GM23248 (cell line): ENCODE results near the gene MBTPS1. TPM values are rescaled to one million over a fixed set of nuclear protein-coding genes. Genes with fewer than 3 reads are reported as not detected.

ENCODE experiments used
- DNase-seq: peaks from one replicate; pipeline ENCODE4 v3.0.0-alpha.2; 2015
- H2AFZ ChIP-seq: fragments of 200-600 bp; sonication (generic); 2 replicates; pipeline ENCODE4 v1.6.1; 2016; ENCODE audit warnings: antibody characterized with exemption
- H3F3A ChIP-seq: fragments of 200-600 bp; sonication (generic); 2 replicates; pipeline ENCODE4 v1.6.1; 2016; ENCODE audit warnings: mild to moderate bottlenecking, antibody characterized with exemption, mixed run types; ENCODE audit not compliant: insufficient read depth
- H3K27ac ChIP-seq: fragments of 200-600 bp; sonication (generic); 2 replicates; pipeline ENCODE4 v1.5.1; 2016; ENCODE audit warnings: mild to moderate bottlenecking
- H3K27me3 ChIP-seq: fragments of 200-600 bp; sonication (generic); replicated peaks from 2 replicates; pipeline ENCODE4 v1.6.1; 2016; ENCODE audit warnings: mild to moderate bottlenecking; ENCODE audit not compliant: insufficient read depth
- H3K36me3 ChIP-seq: fragments of 200-600 bp; sonication (generic); 2 replicates; pipeline ENCODE4 v1.6.1; 2016; ENCODE audit warnings: low read depth, mild to moderate bottlenecking
- H3K4me1 ChIP-seq: fragments of 200-600 bp; sonication (generic); 2 replicates; pipeline ENCODE4 v1.6.1; 2016; ENCODE audit warnings: mild to moderate bottlenecking; ENCODE audit not compliant: insufficient read depth
- H3K4me2 ChIP-seq: fragments of 200-600 bp; sonication (generic); one replicate; pipeline ENCODE4 v1.6.1; 2016; ENCODE audit warnings: mild to moderate bottlenecking; ENCODE audit not compliant: unreplicated experiment
- H3K4me3 ChIP-seq: fragments of 200-600 bp; sonication (generic); 2 replicates; pipeline ENCODE4 v1.5.1; 2016; ENCODE audit warnings: mild to moderate bottlenecking
- H3K79me2 ChIP-seq: fragments of 200-600 bp; sonication (generic); 2 replicates; pipeline ENCODE4 v1.6.1; 2016; ENCODE audit warnings: mild to moderate bottlenecking; ENCODE audit not compliant: insufficient read depth
- H3K9ac ChIP-seq: fragments of 200-600 bp; sonication (generic); 2 replicates; pipeline ENCODE4 v1.6.1; 2016; ENCODE audit warnings: mild to moderate bottlenecking
- H3K9me2 ChIP-seq: fragments of 200-600 bp; sonication (generic); 2 replicates; pipeline ENCODE4 v1.6.1; 2016; ENCODE audit warnings: mixed run types, mild to moderate bottlenecking, moderate library complexity; ENCODE audit not compliant: insufficient read depth
- H3K9me3 ChIP-seq: fragments of 200-600 bp; sonication (generic); one replicate; pipeline ENCODE4 v1.6.1; 2017; ENCODE audit warnings: low read depth
- H4K20me1 ChIP-seq: fragments of 200-600 bp; sonication (generic); 2 replicates; pipeline ENCODE4 v1.6.0; 2016; ENCODE audit not compliant: insufficient read depth
- EZH2 ChIP-seq: fragments of 200-600 bp; sonication (generic); IDR thresholded peaks from 2 replicates; pipeline ENCODE4 v1.6.1; 2018; ENCODE audit warnings: antibody characterized with exemption, mild to moderate bottlenecking; ENCODE audit not compliant: insufficient read depth, poor library complexity, severe bottlenecking
- EZH2phosphoT487 ChIP-seq: fragments of 200-600 bp; sonication (generic); IDR thresholded peaks from 2 replicates; pipeline ENCODE4 v1.6.1; 2018; ENCODE audit warnings: antibody characterized with exemption, moderate library complexity, mild to moderate bottlenecking, low read depth; ENCODE audit not compliant: insufficient read depth
- WGBS, 2 experiments: methylation state at CpG; one replicate each; pipeline ENCODE4 v1.1.6; 2015 to 2017; ENCODE audit warnings: low lambda C conversion rate in 2 of 2, low coverage in 1 of 2; ENCODE audit errors: missing lambda C conversion rate in 2 of 2; 5-methylcytosine and 5-hydroxymethylcytosine counted together
- in situ Hi-C: fragments of 300-500 bp; cut with MboI; formaldehyde crosslinking; loops from 2 replicates; pipeline ENCODE4 v1.15.0; 2020
- polyA plus RNA-seq: library from polyadenylated mRNA; unstranded; fragments of >200 nt; fragmentation: Nextera tagmentation; extraction: Ambion mirVana; gene quantifications from 2 replicates; pipeline ENCODE4 v1.2.1, GENCODE V29; 2016
- total RNA-seq: library from RNA; depleted of rRNA; stranded (reverse); fragments of >200 nt; shearing (Covaris generic); gene quantifications from 2 replicates; pipeline ENCODE4 v1.2.3, GENCODE V29; 2014

The MBTPS1 gene
- total and polyA plus RNA-seq, 2 experiments from 2014 or later, result 84.0 to 95.7 TPM

DNA sequence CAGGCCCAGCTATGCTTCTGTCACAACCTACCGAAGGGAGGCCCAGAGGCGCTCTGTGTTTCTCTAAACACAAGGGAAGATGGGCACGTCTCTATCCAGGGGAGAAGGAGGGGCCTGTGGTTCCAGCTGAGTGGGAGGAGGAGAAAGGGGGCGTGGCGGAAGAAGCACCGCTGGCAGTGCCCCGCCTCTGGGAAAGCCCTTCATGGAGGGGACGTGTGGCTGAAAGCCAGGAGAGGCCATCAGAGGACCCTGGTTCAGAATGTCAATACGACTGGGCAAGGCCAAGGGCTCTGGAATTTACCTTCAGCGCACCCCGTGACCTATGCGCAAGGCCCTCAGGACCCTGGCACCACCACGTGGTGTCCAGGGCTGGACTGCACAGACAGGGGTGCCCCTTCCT is 61.8 kb downstream of the MBTPS1 start:
- TF ChIP-seq EZH2phosphoT487, result no peak
- no peak for TF ChIP-seq EZH2
- in situ Hi-C loops, result no loop called here
- Histone ChIP-seq H3F3A (no peaks in the 10 kb centered on the region), H3K27me3 (no peaks in the 10 kb centered on the region), H3K4me2 (no peak overlapping the region), H3K79me2 (no peaks in the 10 kb centered on the region), H3K27ac (no peak overlapping the region), H3K9me3 (no peaks in the 10 kb centered on the region), H3K4me1 (no peaks in the 10 kb centered on the region), H2AFZ (no peak overlapping the region), H3K9ac (no peak overlapping the region), H4K20me1 (no peaks in the 10 kb centered on the region), H3K36me3 (peaks cover 22% of the 10 kb centered on the region; the same call in 1 of the 2 replicates), H3K9me2 (no peaks in the 10 kb centered on the region), H3K4me3 (no peak overlapping the region)
- 86 to 90% methylated on average over 13 of the region's 13 CpGs for WGBS, 2 experiments
- no peak for DNase-seq

- no peak for DNase-seq
- in situ Hi-C loops, result no loop called here
- H3K9me2 ChIP-seq, result no peaks in the 10 kb centered on the region
- no peaks in the 10 kb centered on the region for H3K4me1 ChIP-seq
- H2AFZ ChIP-seq, result no peak overlapping the region
- no peak for TF ChIP-seq EZH2
- no peak for TF ChIP-seq EZH2phosphoT487
- H3K36me3 ChIP-seq, result peaks cover 22% of the 10 kb centered on the region; the same call in 1 of the 2 replicates
- H3F3A ChIP-seq, result no peaks in the 10 kb centered on the region
- no peak overlapping the region for H3K27ac ChIP-seq
- no peaks in the 10 kb centered on the region for H3K9me3 ChIP-seq
- no peak overlapping the region for H3K4me2 ChIP-seq
- 95 to 97% methylated on average over 16 of the region's 16 CpGs for WGBS, 2 experiments
- no peak overlapping the region for H3K4me3 ChIP-seq
- H3K79me2 ChIP-seq, result no peaks in the 10 kb centered on the region
- no peaks in the 10 kb centered on the region for H4K20me1 ChIP-seq
- H3K9ac ChIP-seq, result no peak overlapping the region
- H3K27me3 ChIP-seq, result no peaks in the 10 kb centered on the region
These were observed 62.5 kb downstream of the MBTPS1 start for GRCh38 chr16:84054271-84054670.

DNA sequence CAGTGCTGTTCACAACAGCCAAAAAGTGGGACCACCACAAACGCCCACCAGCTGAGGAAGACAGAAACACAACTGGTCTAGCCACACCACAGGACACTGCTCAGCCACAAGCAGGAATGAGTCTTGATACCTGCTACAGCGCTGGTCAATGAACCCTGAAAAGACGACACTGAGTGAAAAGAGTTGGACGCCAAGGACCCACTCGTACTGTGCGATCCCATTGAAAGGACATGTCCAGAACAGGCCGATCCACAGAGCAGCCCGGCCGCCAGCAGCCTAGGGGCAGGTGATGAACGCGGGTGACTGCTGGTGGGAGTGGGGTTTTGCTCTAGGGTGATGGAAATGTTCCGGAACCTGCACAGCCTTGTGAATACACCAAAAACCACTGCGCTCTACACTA is 63.5 kb downstream of the MBTPS1 start:
- H3K4me1 ChIP-seq, result no peaks in the 10 kb centered on the region
- H3K27me3 ChIP-seq, result no peaks in the 10 kb centered on the region
- no peak for TF ChIP-seq EZH2
- no peak for DNase-seq
- no peak overlapping the region for H2AFZ ChIP-seq
- WGBS, 2 experiments, result 89 to 90% methylated on average over 13 of the region's 13 CpGs
- H3K9ac ChIP-seq, result no peak overlapping the region
- no peaks in the 10 kb centered on the region for H4K20me1 ChIP-seq
- H3K36me3 ChIP-seq, result peaks cover 22% of the 10 kb centered on the region; the same call in 1 of the 2 replicates
- no peaks in the 10 kb centered on the region for H3K9me3 ChIP-seq
- in situ Hi-C loops, result no loop called here
- H3K4me3 ChIP-seq, result no peak overlapping the region
- H3K79me2 ChIP-seq, result no peaks in the 10 kb centered on the region
- no peak overlapping the region for H3K27ac ChIP-seq
- no peaks in the 10 kb centered on the region for H3K9me2 ChIP-seq
- H3K4me2 ChIP-seq, result no peak overlapping the region
- H3F3A ChIP-seq, result no peaks in the 10 kb centered on the region

DNA sequence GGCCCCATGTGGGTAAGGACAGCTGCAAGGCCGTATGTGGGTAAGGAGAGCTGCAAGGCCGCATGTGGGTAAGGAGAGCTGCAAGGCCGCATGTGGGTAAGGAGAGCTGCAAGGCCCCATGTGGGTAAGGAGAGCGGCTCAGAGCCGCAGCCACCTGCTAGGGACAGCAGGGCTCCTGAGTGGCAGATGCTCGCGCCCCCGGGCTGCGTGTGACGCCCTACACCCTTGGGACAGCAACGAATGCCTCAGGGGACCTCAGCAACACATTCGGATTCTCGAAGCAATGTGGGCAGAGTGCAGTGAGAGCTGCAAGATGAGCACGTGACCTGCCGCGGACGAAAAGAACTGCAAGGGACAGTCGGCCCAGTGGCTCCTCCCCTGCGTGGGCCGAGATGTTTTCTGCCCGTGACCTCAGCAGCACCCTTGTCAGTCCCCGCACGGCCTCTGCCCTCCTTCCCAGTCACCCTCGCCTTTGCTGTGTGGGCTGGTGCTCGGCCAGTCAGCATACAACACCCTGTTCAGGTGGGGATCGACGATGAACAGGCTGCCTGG is 64.6 kb downstream of the MBTPS1 start:
- Histone ChIP-seq H3K9me2 (no peaks in the 10 kb centered on the region), H3K4me3 (no peak overlapping the region), H3K36me3 (peaks cover 14% of the 10 kb centered on the region; the same call in 1 of the 2 replicates), H3K9me3 (no peaks in the 10 kb centered on the region), H3K79me2 (no peaks in the 10 kb centered on the region), H3F3A (no peaks in the 10 kb centered on the region), H2AFZ (no peak overlapping the region), H3K4me2 (no peak overlapping the region), H3K9ac (no peak overlapping the region), H3K4me1 (no peaks in the 10 kb centered on the region), H3K27ac (no peak overlapping the region), H4K20me1 (no peaks in the 10 kb centered on the region), H3K27me3 (no peaks in the 10 kb centered on the region)
- TF ChIP-seq EZH2, result no peak
- no peak for TF ChIP-seq EZH2phosphoT487
- in situ Hi-C loops, result no loop called here
- WGBS, 2 experiments, result 90 to 91% methylated on average over 21 to 27 of the region's 27 CpGs
- no peak for DNase-seq

DNA sequence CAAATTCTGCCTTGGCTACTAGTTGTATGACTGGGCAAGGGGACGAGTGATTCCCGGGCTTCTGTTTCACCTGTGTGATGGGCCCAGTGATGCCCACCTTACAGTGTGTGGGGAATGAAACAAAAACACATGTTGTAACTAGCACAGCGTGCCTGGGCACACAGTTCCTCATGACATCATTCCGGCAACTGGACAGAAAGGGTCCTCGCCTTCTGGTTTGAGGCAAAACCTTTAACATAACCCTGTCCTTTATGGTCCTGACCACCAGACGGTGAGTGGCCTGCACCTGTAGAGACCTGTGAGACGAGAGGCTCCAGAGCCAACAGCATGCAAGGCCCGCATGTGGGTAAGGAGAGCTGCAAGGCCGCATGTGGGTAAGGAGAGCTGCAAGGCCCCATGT is 66.4 kb downstream of the MBTPS1 start:
- Histone ChIP-seq H2AFZ (no peak overlapping the region), H3K4me1 (no peaks in the 10 kb centered on the region), H3K27ac (no peak overlapping the region), H3K9me2 (no peaks in the 10 kb centered on the region), H3K27me3 (no peaks in the 10 kb centered on the region), H3F3A (no peaks in the 10 kb centered on the region), H3K4me3 (no peak overlapping the region), H3K36me3 (peaks cover 6% of the 10 kb centered on the region; the same call in 1 of the 2 replicates), H3K4me2 (no peak overlapping the region), H3K79me2 (no peaks in the 10 kb centered on the region), H3K9ac (no peak overlapping the region), H3K9me3 (no peaks in the 10 kb centered on the region), H4K20me1 (no peaks in the 10 kb centered on the region)
- DNase-seq, result no peak
- in situ Hi-C loops, result no loop called here
- TF ChIP-seq EZH2phosphoT487, result no peak
- TF ChIP-seq EZH2, result no peak
- 93 to 99% methylated on average over 9 of the region's 9 CpGs for WGBS, 2 experiments
